ENCODE results near the gene FAM221A. TPM values are rescaled to one million over a fixed set of nuclear protein-coding genes. Genes with fewer than 3 reads are reported as not detected.

Gene FAM221A
- total RNA-seq, 3 donors from 2014 or later (not counting 1 experiment from before 2014, with no cell fraction given) = 5.7 to 7.4 (median 6.9) TPM

DNA sequence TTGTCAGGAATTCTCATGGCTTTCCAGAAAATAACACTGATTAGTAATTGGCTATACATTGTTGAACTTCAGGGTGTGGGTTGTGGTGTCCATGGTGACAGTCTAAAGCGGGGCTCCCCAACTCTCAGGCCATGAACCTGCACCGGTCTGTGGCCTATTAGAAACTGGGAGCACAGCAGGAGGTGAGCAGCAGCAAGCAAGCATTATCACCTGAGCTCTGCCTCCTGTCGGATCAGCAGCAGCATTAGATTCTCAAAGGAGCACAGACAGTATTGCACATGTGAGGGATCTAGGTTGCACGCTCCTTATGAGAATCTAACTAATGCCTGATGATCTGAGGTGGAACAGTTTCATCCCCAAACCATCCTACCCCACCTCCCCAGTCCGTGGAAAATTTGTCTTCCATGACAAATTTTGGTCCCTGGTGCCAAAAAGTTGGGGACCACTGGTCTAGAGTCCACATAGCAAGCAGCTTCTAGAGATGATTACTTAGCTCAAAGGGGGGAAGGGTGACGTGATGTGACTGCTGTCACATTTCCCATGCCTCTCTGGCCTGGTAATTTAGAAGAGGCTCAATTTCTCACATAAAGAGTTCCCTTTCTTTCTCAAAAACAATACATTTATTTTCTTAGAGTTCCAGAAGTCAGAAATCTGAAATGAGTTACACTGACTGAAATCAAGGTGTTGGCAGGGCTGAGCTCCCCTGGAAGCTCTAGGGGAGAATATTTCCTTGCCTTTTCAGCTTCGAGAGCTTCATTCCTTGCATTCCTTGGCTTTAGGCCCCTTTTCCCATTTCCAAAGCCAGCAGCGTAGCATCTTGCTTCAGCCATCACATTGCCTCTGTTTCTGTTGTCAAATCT is 17.6 kb upstream of the FAM221A start:
- TF ChIP-seq, protein P1, sequence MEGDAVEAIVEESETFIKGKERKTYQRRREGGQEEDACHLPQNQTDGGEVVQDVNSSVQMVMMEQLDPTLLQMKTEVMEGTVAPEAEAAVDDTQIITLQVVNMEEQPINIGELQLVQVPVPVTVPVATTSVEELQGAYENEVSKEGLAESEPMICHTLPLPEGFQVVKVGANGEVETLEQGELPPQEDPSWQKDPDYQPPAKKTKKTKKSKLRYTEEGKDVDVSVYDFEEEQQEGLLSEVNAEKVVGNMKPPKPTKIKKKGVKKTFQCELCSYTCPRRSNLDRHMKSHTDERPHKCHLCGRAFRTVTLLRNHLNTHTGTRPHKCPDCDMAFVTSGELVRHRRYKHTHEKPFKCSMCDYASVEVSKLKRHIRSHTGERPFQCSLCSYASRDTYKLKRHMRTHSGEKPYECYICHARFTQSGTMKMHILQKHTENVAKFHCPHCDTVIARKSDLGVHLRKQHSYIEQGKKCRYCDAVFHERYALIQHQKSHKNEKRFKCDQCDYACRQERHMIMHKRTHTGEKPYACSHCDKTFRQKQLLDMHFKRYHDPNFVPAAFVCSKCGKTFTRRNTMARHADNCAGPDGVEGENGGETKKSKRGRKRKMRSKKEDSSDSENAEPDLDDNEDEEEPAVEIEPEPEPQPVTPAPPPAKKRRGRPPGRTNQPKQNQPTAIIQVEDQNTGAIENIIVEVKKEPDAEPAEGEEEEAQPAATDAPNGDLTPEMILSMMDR (IDR thresholded peaks at IDR 0.05) = no peak
- intact Hi-C loops (cut with micrococcal nuclease) = no loop called here
- WGBS (ENCODE audit: insufficient coverage) = 86% methylated on average over 7 of the region's 8 CpGs
- H3K27ac Mint-ChIP-seq = no peak overlapping the region
- no peaks in the 10 kb centered on the region for H3K36me3 Mint-ChIP-seq
- H3K27me3 Mint-ChIP-seq (ENCODE audit: low read depth in 2 of 2) = peaks cover 6 to 10% of the 10 kb centered on the region in 2 donors
- H3K27me3 ChIP-seq (ENCODE audit: control insufficient read depth, insufficient read depth, low read length) = no peaks in the 10 kb centered on the region
- H3K4me1 Mint-ChIP-seq = no peaks in the 10 kb centered on the region
- no peak overlapping the region for H3K27ac ChIP-seq (ENCODE audit: low read length)
- peaks cover 3 to 4% of the 10 kb centered on the region in 2 donors for H3K9me3 Mint-ChIP-seq
- no peak for DNase-seq
- no peak for ATAC-seq
- no peaks in the 10 kb centered on the region for H3K36me3 ChIP-seq (ENCODE audit: control insufficient read depth, insufficient read depth, low read length)
- H3K9me3 ChIP-seq (ENCODE audit: control insufficient read depth, insufficient read depth, low read length) = peaks cover 4% of the 10 kb centered on the region
- no peak overlapping the region for H3K4me3 Mint-ChIP-seq
- H3K4me1 ChIP-seq (ENCODE audit: control insufficient read depth, insufficient read depth, low read length) = no peaks in the 10 kb centered on the region
- no peak overlapping the region for H3K4me3 ChIP-seq (ENCODE audit: low read length)

DNA sequence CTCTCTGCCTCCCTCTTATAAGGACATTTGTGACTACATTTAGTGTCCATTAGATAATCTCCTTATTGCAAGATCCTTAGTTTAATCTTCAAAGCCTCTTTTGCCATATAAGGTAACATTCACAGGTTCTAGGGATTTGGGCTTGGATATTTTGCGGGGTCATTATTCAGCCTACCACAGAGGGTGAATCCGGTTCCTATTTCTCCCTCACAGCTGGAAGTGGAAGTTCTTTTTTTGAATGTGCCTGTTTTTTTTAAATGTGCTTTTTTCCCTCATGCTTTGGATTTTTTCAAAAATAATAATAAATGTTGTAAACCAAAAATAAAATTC is 17.1 kb upstream of the FAM221A start:
- intact Hi-C loops (cut with micrococcal nuclease) = no loop called here
- no CpG with 5 or more reads among the region's 2 CpGs for WGBS (ENCODE audit: insufficient coverage)
- ATAC-seq = no peak

DNA sequence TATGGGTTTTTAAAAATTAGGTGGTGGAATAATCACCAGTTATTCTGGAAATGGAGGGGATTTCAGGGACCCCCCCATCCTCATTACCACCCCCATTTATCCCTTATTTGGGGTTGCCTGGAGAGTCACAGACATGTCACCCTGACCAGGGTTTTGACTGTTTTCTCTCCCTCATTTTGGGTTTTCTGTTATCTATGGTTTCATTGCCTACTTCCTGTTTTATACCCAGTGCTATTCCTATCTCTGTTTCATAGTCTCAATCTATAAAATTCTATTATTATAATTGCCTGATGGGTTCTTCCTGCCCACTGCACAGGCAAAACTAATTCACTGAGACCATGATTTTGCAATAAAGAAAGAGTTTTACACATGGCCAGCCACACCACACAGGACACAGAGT is 15.9 kb upstream of the FAM221A start:
- no peak for ATAC-seq
- Mint-ChIP-seq H3K9me3 (no peaks in the 10 kb centered on the region), H3K4me1 (no peaks in the 10 kb centered on the region), H3K27ac (no peak overlapping the region), H3K36me3 (no peaks in the 10 kb centered on the region), H3K27me3 (ENCODE audit: low read depth in 2 of 2) (peaks cover 6 to 10% of the 10 kb centered on the region in 2 donors), H3K4me3 (no peak overlapping the region)
- Histone ChIP-seq H3K4me3 (ENCODE audit: low read length) (no peak overlapping the region), H3K27me3 (ENCODE audit: control insufficient read depth, insufficient read depth, low read length) (no peaks in the 10 kb centered on the region), H3K27ac (ENCODE audit: low read length) (no peak overlapping the region), H3K36me3 (ENCODE audit: control insufficient read depth, insufficient read depth, low read length) (no peaks in the 10 kb centered on the region), H3K9me3 (ENCODE audit: control insufficient read depth, insufficient read depth, low read length) (peaks cover under 1% of the 10 kb centered on the region), H3K4me1 (ENCODE audit: control insufficient read depth, insufficient read depth, low read length) (no peaks in the 10 kb centered on the region)
- intact Hi-C loops (cut with micrococcal nuclease) = no loop called here
- no peak for DNase-seq
- TF ChIP-seq, protein P1 (IDR thresholded peaks at IDR 0.05) = no peak

More for the DNA sequence above, 17.1 kb upstream of the FAM221A start:
- Histone ChIP-seq H3K9me3 (ENCODE audit: control insufficient read depth, insufficient read depth, low read length) (peaks cover 4% of the 10 kb centered on the region), H3K27me3 (ENCODE audit: control insufficient read depth, insufficient read depth, low read length) (no peaks in the 10 kb centered on the region), H3K4me1 (ENCODE audit: control insufficient read depth, insufficient read depth, low read length) (no peaks in the 10 kb centered on the region), H3K27ac (ENCODE audit: low read length) (no peak overlapping the region), H3K4me3 (ENCODE audit: low read length) (no peak overlapping the region), H3K36me3 (ENCODE audit: control insufficient read depth, insufficient read depth, low read length) (no peaks in the 10 kb centered on the region)
- no peak for DNase-seq
- Mint-ChIP-seq H3K27ac (no peak overlapping the region), H3K36me3 (no peaks in the 10 kb centered on the region), H3K4me1 (no peaks in the 10 kb centered on the region), H3K9me3 (peaks cover 3 to 4% of the 10 kb centered on the region in 2 donors), H3K4me3 (no peak overlapping the region), H3K27me3 (ENCODE audit: low read depth in 2 of 2) (peaks cover 6 to 10% of the 10 kb centered on the region in 2 donors)
- TF ChIP-seq, protein P1 (IDR thresholded peaks at IDR 0.05) = no peak

DNA sequence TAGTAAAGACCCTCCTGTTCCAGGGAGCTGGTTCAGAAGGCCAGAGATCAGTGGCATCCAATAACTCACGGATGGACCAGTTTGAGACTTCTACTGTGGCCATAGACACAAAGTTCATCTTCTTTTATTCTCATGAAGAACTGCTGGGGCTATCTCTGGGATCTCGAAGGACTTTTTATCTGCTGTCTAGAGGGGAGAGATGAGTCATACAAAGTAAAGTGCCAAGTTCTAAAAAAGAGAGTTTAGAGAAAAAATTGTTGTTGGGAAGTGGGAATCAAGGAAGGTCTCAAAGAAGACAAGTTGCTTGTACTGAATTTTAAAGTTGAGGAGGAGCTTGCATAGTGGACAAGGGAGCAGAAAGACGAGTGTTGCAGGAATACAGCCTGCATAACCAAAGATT is 8.0 kb upstream of the FAM221A start:
- TF ChIP-seq, protein P1 (IDR thresholded peaks at IDR 0.05) = no peak
- H3K36me3 Mint-ChIP-seq = no peaks in the 10 kb centered on the region
- no peaks in the 10 kb centered on the region for H3K9me3 Mint-ChIP-seq
- H3K4me1 Mint-ChIP-seq = no peaks in the 10 kb centered on the region
- H3K27ac ChIP-seq (ENCODE audit: low read length) = no peak overlapping the region
- no peaks in the 10 kb centered on the region for H3K9me3 ChIP-seq (ENCODE audit: control insufficient read depth, insufficient read depth, low read length)
- H3K27me3 ChIP-seq (ENCODE audit: control insufficient read depth, insufficient read depth, low read length) = no peaks in the 10 kb centered on the region
- H3K27ac Mint-ChIP-seq = no peak overlapping the region
- DNase-seq (no peak), ATAC-seq (no peak)
- H3K4me3 ChIP-seq (ENCODE audit: low read length) = no peak overlapping the region
- H3K27me3 Mint-ChIP-seq (ENCODE audit: low read depth in 2 of 2) = peaks cover 8 to 39% of the 10 kb centered on the region in 2 donors
- H3K4me3 Mint-ChIP-seq = no peak overlapping the region
- no peaks in the 10 kb centered on the region for H3K36me3 ChIP-seq (ENCODE audit: control insufficient read depth, insufficient read depth, low read length)
- intact Hi-C loops (cut with micrococcal nuclease) = no loop called here
- no peaks in the 10 kb centered on the region for H3K4me1 ChIP-seq (ENCODE audit: control insufficient read depth, insufficient read depth, low read length)
- WGBS (ENCODE audit: insufficient coverage) = 89% methylated on average over 2 of the region's 3 CpGs

All from natural killer cell (primary cell).